VCaP (cell line): Measurements from ENCODE around the gene FRMD4B.
A peak's percentile ranks its signal among the peaks of the same experiment; 100 is the strongest.

ENCODE experiments used
- H3K27ac ChIP-seq: fragments of 450-650 bp; 2 replicates; pipeline ENCODE4 v1.5.1; 2017
- CTCF ChIP-seq: fragments of 450-650 bp; conservative IDR thresholded peaks from 2 replicates; pipeline ENCODE4 v1.5.1; 2017; ENCODE audit warnings: mild to moderate bottlenecking, moderate library complexity

FRMD4B gene

GRCh38 chr3:69385723-69386555 lies at the start of gene FRMD4B:
FRMD4B (minus strand) TSS chr3:69386088; CDS start chr3:69385989, 99 bp downstream.
- H3K27ac ChIP-seq, result peak within 1 kb of the TSS; percentile 51; the same call in 1 of the 2 replicates
- TF ChIP-seq CTCF, result peak; percentile 57

DNA sequence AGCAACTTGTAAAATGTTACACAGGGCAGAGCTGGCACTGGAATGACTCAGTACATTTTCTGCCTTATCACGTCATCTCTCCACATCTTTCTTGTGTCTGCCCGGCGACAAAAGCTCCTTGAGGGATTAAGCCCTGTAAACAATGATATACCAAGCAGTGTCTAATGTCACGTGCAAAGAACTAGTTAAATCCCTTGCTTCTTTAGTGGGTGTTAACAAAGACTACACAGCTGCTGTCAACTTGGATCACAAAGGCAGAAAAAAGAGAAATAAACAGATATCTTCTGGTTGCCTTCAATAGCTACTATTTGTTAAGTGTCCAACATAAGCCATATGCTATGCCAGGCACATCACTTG lies 48.1 kb upstream of the FRMD4B start:
- H3K27ac ChIP-seq, result peak overlapping the region; percentile 55
- no peak for TF ChIP-seq CTCF

- no peak for TF ChIP-seq CTCF
- H3K27ac ChIP-seq, result peak overlapping the region; percentile 55
These were observed 47.5 kb upstream of the FRMD4B start for GRCh38 chr3:69433121-69433968.

GRCh38 chr3:69428657-69429255 lies 42.9 kb upstream of the FRMD4B start:
- TF ChIP-seq CTCF, result no peak
- no peak overlapping the region for H3K27ac ChIP-seq

DNA sequence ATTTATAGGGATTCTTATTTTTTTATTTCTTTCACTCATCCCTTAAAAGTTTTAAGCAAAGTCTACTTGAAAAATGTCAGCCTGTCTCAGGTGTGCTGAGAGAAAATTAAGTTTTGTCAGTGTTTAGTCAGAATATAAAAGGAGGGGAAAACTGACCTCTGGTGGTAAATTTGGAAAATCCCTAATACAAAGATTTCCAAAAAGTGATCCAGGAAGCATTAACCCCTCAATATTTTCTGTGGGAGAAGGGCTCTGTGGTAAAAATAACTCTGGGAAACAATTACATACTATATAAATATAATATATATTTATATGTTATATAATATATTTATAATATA lies 41.0 kb upstream of the FRMD4B start:
- peak; percentile 54 for TF ChIP-seq CTCF

GRCh38 chr3:69426291-69426966 lies 40.5 kb upstream of the FRMD4B start:
- TF ChIP-seq CTCF, result no peak

More for the DNA sequence above, 41.0 kb upstream of the FRMD4B start:
- H3K27ac ChIP-seq, result no peak overlapping the region

More at GRCh38 chr3:69426291-69426966, 40.5 kb upstream of the FRMD4B start:
- no peak overlapping the region for H3K27ac ChIP-seq
